Progenitor cell of endocrine pancreas (in vitro differentiated cells): ENCODE measurements around the gene ZMYND12. TPM values are rescaled to one million over a fixed set of nuclear protein-coding genes. Genes with fewer than 3 reads are reported as not detected.

Experiments
- DNase-seq: peaks from one replicate; pipeline ENCODE4 v3.0.0; 2021; ENCODE audit warnings: low spot score; ENCODE audit not compliant: unreplicated experiment
- H3K27ac Mint-ChIP-seq: 2 replicates; pipeline ENCODE4 v1.8.0; 2021; ENCODE audit warnings: mild to moderate bottlenecking, moderate library complexity, mixed read lengths
- H3K27me3 Mint-ChIP-seq: 2 replicates; pipeline ENCODE4 v1.8.0; 2021; ENCODE audit warnings: mixed read lengths
- H3K36me3 Mint-ChIP-seq: 2 replicates; pipeline ENCODE4 v1.8.0; 2022; ENCODE audit warnings: mixed read lengths; ENCODE audit not compliant: insufficient read depth
- H3K4me1 Mint-ChIP-seq: 2 replicates; pipeline ENCODE4 v1.8.0; 2021; ENCODE audit warnings: low read depth, mixed read lengths
- H3K4me3 Mint-ChIP-seq: 2 replicates; pipeline ENCODE4 v1.8.0; 2021; ENCODE audit warnings: low read depth, mild to moderate bottlenecking, moderate library complexity, mixed read lengths
- H3K9me3 Mint-ChIP-seq: 2 replicates; pipeline ENCODE4 v1.8.0; 2021; ENCODE audit warnings: low read depth, mixed read lengths
- CTCF ChIP-seq: fragments of 200-600 bp; sonication (generic); IDR thresholded peaks from one replicate; pipeline ENCODE4 v1.5.0; 2021; ENCODE audit warnings: antibody characterized with exemption, mild to moderate bottlenecking; ENCODE audit not compliant: unreplicated experiment
- total RNA-seq: library from RNA; stranded (reverse); gene quantifications from 2 replicates; pipeline ENCODE4 v1.2.1, GENCODE V29; 2021

The ZMYND12 gene
- total RNA-seq, 1 donor from 2014 or later = 2.0 TPM

GRCh38 chr1:42380586-42381279, 75.1 kb downstream of the ZMYND12 start, which contains the start of gene RIMKLA:
TSS of gene RIMKLA (plus strand) at chr1:42380792. CDS start at chr1:42380935, 143 bp downstream.
- no peak for TF ChIP-seq CTCF
- H3K9me3 Mint-ChIP-seq = no peaks in the 10 kb centered on the region
- peaks cover 54% of the 10 kb centered on the region for H3K27me3 Mint-ChIP-seq
- no peak within 1 kb of the TSS for H3K27ac Mint-ChIP-seq
- peak within 1 kb of the TSS; percentile 75 for H3K4me3 Mint-ChIP-seq
- no peaks in the 10 kb centered on the region for H3K36me3 Mint-ChIP-seq
- DNase-seq = peak; percentile 52
- no peaks in the 10 kb centered on the region for H3K4me1 Mint-ChIP-seq

Other genes with a start within 250 kb of the ZMYND12 start
- 63.0 and 64.4 TPM in 2 replicates for gene FOXJ3, start 120.8 kb downstream of the ZMYND12 start, total RNA-seq
- 3.5 and 3.9 TPM in 2 replicates for gene RIMKLA, start 75.2 kb downstream of the ZMYND12 start, total RNA-seq
- 48.5 and 49.4 TPM in 2 replicates for gene PPCS, start 521 bp upstream of the ZMYND12 start, total RNA-seq
- gene CCDC30, start 7.3 kb upstream of the ZMYND12 start, total RNA-seq = 17.3 and 23.6 TPM in 2 replicates
- 53.4 and 55.7 TPM in 2 replicates for gene PPIH, start 202.4 kb upstream of the ZMYND12 start, total RNA-seq
- gene YBX1, start 226.4 kb upstream of the ZMYND12 start, total RNA-seq = 578 and 588 TPM in 2 replicates